ENCODE data around the gene ADAM10.

- TF ChIP-seq CTCF (tag by site-specific recombination; IDR thresholded peaks at IDR 0.05) (no peak), PRDM2 (tag by site-specific recombination; IDR thresholded peaks at IDR 0.05; ENCODE audit: borderline replicate concordance) (no peak), ZNF140 (tag by site-specific recombination; IDR thresholded peaks at IDR 0.05) (no peak)
Measured at GRCh38 chr15:58597943-58598828, 151.3 kb downstream of the ADAM10 start.

All from HEK293 (cell line).